Activated CD8-positive, alpha-beta memory T cell treated with anti-CD3 and anti-CD28 coated beads for 24 hours (primary cell): ENCODE results near the gene GGT1.
"Not testable (repeated sequence)": the region's sequence is repeated elsewhere in the genome, so short reads cannot be mapped to it uniquely, and the experiment has no call there.

Source experiments
- DNase-seq: peaks from one replicate; pipeline ENCODE4 v3.0.0-alpha.2; 2020

GGT1 gene

DNA sequence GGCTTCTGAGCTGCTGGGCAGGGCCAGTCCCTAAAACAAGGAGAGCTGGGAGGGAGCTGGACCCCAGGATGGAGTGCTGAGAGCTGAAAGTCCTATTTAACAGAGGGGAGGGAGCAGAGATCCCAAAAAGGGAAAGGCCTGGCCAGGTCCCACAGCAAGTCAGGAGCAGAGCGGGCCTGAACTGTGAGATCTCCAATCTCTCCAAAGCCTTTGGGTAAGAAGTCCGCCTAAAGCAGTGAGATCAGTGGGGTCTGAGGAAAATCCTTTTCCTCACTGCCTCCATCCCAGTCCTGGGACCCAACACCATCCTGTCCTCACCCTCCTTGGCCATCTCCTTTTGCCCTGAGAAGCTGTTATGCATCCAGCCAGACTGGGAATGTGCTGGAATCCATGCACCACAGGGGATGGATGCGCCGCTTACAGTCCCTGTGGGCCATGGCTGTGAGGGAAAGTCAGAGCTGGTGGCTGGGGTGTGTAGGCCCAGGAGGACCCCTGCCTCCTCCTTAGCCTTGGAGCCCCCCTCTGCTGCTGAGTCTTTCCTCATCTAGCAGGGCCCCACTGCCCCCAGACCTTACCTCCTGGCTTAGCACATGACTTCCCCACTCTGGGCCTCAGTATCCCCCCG lies 18.7 kb upstream of the GGT1 start:
- no peak for DNase-seq

DNA sequence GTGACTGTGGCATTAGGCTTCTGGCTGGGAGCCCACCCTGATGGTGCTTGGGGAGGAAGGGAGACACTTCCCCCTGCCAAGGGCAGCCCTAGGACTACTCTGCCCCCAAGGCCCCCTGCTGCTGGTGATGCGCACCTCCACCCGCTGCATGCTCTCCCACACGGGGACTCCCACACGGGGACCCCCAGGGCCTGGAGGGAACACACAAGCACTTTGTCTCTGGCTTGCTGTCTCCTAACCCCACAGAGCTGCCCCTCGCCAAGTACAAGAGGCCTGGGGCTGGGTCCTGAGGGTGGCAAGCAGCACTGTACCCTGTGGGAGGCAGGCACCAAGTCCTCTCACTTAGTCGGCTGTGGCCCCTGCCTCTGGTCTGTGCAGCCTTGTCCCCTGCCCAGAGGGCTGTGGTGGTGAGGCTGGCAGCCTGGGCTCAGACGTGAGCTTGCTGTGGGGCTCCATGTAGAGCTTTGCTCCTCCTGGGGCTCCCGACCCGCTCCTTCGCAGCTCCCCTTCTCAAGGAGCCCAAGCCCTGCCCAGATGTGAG lies 18.1 kb upstream of the GGT1 start:
- DNase-seq = no peak

- no peak for DNase-seq
These were observed 17.5 kb upstream of the GGT1 start for GRCh38 chr22:24585461-24585860.

GRCh38 chr22:24585927-24586546 lies 17.0 kb upstream of the GGT1 start:
- no peak for DNase-seq

DNA sequence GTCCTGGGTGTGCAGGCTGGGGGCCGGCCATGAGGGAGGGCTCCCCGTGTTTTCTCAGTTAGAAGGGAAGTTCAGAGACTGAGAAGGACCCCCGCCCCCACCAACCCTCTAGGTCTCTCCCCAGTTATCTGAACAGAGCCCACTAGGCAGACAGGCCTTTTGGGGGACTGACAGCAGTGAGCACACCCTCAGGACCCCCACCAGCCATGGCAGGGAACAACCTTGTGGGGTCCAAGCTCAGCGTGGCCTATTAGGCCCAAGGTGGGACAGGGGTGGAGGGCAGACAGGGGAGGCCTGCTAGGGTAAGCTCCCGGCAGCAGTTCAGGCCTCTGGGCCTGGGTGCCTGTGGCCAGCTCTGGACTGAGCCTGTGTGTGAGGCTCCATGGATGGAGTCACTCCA lies 15.7 kb upstream of the GGT1 start:
- DNase-seq = no peak

DNA sequence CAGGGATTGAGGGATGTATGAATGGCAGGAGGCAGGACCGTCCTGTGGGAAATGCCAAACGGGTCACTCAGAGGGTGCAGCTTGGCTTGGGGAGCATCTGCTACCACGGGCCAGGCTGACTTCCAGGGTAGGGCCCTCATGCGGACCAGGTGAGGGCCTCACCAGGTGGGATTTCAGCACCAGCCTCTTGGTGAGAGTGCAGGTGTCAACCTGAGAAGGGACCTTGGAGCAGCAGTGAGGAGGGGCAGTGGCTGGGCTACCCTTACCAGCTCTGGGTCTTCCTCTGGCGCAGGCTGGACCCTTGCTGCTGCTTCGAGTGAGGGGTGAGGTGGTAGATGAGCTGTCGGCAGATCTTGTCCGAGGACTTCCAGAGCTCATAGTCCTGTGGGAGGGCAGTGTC lies 15.0 kb upstream of the GGT1 start:
- DNase-seq = no peak

DNA sequence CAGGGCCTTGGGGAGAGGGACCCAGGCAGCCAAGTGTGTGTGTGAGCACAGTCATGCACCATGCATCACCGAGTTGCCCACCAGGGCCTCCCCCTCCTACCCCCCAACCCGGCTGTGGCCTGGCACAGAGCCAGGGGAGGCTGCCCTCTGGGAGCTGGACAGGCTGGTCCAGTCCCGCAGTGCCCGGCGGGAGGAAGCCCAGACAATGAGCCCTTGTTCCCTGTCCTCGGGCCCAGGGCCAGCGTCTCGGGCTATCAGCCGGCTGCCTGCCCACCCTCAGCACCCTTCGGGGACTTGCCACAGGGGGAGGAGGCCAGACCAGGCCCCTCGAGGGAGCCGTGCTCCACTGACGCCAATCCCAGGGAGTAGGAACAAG lies 14.6 kb upstream of the GGT1 start:
- no peak for DNase-seq

GRCh38 chr22:24588757-24589481 lies 14.1 kb upstream of the GGT1 start:
- DNase-seq = no peak

- no peak for DNase-seq
These were observed 13.4 kb upstream of the GGT1 start for GRCh38 chr22:24589518-24590030.

DNA sequence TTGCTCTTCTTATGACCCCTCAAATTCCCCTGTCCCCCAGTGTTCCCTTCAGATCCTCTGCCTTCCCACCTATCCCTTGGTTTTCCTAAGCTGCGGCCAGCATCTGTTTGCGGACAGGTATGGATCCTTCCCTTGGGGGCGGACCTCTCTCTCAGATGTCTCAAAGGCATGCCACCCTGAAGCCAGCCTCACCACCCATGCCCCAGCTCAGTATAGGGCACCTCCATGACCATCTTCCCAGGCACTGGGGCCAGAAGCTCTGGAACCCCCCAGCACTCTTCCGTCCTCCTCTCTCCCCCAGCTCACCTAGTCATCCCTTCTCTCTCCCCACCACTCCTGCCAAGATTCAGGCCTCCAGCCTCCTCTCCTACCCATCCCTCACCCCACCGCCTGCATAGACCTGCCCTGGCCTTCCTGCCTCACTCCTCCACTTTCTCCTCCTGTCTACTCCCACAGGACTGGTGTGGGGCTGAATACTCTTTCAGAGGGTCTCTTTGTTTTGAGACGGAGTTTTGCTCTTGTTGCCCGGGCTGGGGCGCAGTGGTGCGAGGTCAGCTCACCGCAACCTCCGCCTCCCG lies 12.3 kb upstream of the GGT1 start:
- no peak for DNase-seq

DNA sequence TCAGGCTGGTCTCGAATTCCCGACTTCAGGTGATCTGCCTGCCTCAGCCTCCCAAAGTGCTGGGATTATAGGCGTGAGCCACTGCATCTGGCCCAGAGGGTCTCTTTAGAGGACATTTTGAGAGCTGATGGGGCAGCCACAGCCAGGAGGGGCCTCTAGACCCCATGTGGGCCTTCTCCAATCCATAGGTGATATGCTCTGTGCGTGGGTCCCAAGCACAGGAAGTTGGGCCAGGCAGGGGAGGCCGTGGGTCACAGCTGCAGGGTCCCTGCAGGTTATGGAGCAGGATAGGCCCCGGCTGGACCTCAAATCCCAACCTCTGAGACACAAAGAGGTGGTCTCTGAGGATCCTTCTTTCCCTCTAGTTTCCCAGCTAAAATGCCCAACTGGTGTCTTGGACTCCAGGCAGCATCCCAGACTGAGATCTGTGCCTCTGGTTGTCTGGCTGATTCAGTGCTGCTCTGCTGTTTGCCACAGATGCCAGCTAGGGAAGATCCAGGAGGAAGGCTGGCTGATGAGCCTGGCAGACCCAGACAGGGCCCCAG lies 11.6 kb upstream of the GGT1 start:
- DNase-seq = no peak

- no peak for DNase-seq
These were observed 10.7 kb upstream of the GGT1 start for GRCh38 chr22:24592058-24592850.

- DNase-seq = peak; percentile 75
These were observed 10.0 kb upstream of the GGT1 start, which contains the start of gene LRRC75B for GRCh38 chr22:24592851-24593558. Gene LRRC75B, minus strand, starts transcription at chr22:24593073. Its CDS starts 34 bp downstream, at chr22:24593039.

- not testable (repeated sequence) for DNase-seq
These were observed 9.5 kb upstream of the GGT1 start for GRCh38 chr22:24593559-24593835.

DNA sequence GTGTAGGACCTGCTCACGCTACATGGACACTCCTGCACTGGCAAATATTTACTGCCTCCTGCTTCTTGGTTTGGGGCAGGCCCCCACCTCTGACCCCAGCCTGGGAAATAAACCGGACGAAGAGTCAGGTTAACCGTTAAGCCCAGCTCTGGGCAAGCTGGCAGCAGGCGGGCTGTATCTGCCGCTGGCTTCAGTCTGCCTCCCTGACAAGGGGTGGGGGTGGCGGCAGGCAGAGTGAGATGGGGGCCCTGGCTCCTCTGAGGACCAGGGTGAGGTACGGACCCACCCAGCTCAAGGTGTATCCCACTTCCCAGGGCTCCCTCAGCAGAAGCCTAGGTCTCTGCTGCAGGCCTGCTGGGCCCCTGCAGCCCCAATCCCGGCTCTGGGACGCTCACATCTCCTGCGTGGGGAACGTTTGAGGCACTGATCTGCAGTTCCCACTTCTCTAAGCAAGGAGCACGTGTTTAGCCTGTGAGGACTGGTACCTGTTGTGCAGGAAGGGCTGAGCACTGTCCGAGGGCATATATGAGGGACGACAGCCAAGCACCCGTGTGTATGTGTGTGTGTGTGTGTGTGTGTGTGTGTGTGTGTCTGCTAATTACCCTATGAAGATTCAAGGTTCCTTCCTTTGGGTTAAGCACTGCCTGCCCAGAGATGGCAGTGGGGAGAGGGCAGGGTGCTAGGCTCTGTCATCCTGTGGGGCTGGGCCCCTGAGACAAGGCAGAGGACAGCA lies 9.0 kb upstream of the GGT1 start:
- no peak for DNase-seq

- DNase-seq = no peak
These were observed 8.3 kb upstream of the GGT1 start for GRCh38 chr22:24594569-24595120.

GRCh38 chr22:24595228-24595627 lies 7.8 kb upstream of the GGT1 start:
- no peak for DNase-seq

DNA sequence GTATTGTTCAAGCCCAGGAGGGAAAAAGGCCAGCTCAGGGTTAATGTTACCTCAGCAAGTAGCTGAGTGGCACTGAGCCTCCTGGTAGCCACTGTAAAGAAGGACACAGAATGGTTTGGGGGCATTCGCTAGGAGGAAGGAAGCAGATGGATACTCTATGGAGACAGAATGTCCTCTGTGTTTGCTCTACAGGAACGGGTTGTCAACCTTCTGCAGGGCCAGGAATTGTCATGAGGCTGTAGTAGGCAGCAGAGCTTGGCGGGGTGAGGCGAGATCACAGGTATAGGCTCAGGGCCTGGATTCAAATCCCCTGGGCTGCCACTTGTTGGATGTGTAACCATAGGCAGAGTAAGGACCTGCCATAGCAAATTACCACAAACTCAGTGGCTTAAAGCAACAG lies 7.1 kb upstream of the GGT1 start:
- DNase-seq = no peak

DNA sequence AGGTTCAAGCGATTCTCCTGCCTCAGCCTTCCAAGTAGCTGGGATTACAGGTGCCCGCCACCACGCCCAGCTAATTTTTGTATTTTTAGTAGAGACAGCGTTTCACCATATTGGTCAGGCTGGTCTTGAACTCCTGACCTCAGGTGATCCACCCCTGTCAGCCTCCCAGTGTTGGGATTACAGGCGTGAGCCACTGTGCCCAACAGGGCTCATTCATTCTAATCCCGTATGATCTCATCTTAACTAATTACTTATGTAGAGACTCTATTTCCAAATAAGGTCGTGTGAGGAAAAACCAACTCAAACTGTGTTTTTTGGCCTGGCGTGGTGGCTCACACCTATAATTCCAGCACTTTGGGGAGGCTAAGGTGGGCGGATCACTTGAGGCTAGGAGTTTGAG lies 5.9 kb upstream of the GGT1 start:
- not testable (repeated sequence) for DNase-seq

DNA sequence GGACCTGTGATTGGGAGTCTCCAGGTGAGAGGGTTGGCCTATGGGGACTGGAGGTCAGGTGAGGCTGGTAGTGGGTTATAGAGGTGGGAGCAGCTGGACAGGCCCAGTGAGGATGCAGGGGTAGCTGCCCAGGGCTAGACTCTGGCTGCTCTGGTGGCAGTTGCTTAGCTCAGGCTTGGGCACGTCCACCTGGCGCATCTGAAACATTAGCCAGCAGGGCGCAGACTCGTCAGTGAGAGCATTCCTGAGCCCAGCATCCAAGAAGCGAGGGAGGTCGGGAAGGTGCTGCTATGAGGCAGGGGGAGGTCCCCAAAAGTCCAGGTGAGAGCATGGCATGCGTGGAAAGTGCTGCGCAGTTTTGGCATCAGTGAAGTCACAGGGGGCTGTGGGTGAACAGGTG lies 3.5 kb upstream of the GGT1 start:
- no peak for DNase-seq
